HUDEP-2 (cell line): ENCODE measurements around the gene GNB1.

Experiments
- DNase-seq, 76 experiments: peaks; one replicate each; lab custom pipeline; 2025; ENCODE audit not compliant: unreplicated experiment in 76 of 76; lab: John Stamatoyannopoulos, UW

Gene GNB1

GRCh38 chr1:1832820-1833219 lies 58.1 kb downstream of the GNB1 start:
- no peak for DNase-seq

GRCh38 chr1:1832166-1832565 lies 58.7 kb downstream of the GNB1 start:
- no peak for DNase-seq

GRCh38 chr1:1827089-1827848 lies 63.6 kb downstream of the GNB1 start:
- no peak for DNase-seq

GRCh38 chr1:1826356-1827088 lies 64.4 kb downstream of the GNB1 start:
- no peak for DNase-seq

GRCh38 chr1:1825217-1825616 lies 65.7 kb downstream of the GNB1 start:
- no peak for DNase-seq

- DNase-seq: no peak
Measured at GRCh38 chr1:1819762-1820161, 71.1 kb downstream of the GNB1 start.

- DNase-seq: no peak
Measured at GRCh38 chr1:1817221-1817620, 73.7 kb downstream of the GNB1 start.

- no peak for DNase-seq
Measured at GRCh38 chr1:1815606-1816281, 75.1 kb downstream of the GNB1 start.

- no peak for DNase-seq
Measured at GRCh38 chr1:1809489-1809888, 81.4 kb downstream of the GNB1 start.

- no peak for DNase-seq
Measured at GRCh38 chr1:1808206-1808605, 82.7 kb downstream of the GNB1 start.

GRCh38 chr1:1806890-1807289 lies 84.0 kb downstream of the GNB1 start:
- DNase-seq: no peak

GRCh38 chr1:1804301-1804700 lies 86.6 kb downstream of the GNB1 start:
- no peak for DNase-seq

- DNase-seq: peak in 1 of 76 experiments; percentile 5
Measured at GRCh38 chr1:1802871-1803270, 88.0 kb downstream of the GNB1 start.

GRCh38 chr1:1799716-1800115 lies 91.2 kb downstream of the GNB1 start:
- DNase-seq: no peak

GRCh38 chr1:1797731-1798341 lies 93.1 kb downstream of the GNB1 start:
- no peak for DNase-seq

- no peak for DNase-seq
Measured at GRCh38 chr1:1796466-1796865, 94.4 kb downstream of the GNB1 start.

GRCh38 chr1:1794999-1795398 lies 95.9 kb downstream of the GNB1 start:
- no peak for DNase-seq

- DNase-seq: no peak
Measured at GRCh38 chr1:1793481-1794244, 97.2 kb downstream of the GNB1 start.

GRCh38 chr1:1788646-1789431 lies 102.0 kb downstream of the GNB1 start:
- DNase-seq: peak in 22 of 76 experiments; percentile 4 to 43 (median 16)

- DNase-seq: no peak
Measured at GRCh38 chr1:1788136-1788535, 102.8 kb downstream of the GNB1 start.
